HG03175 (cell line): ENCODE measurements around the gene PEX11A.

Experiments
- ATAC-seq: cut with Tn5 transposase; IDR thresholded peaks from one replicate; pipeline ENCODE4 v1.9.1; 2021; ENCODE audit warnings: mild to moderate bottlenecking, moderate library complexity; ENCODE audit not compliant: unreplicated experiment

Gene PEX11A

GRCh38 chr15:89677381-89677780 lies 13.2 kb downstream of the PEX11A start:
- no peak for ATAC-seq

- ATAC-seq: no peak
These were observed 14.9 kb downstream of the PEX11A start for GRCh38 chr15:89675606-89676005.

- no peak for ATAC-seq
These were observed 16.0 kb downstream of the PEX11A start for GRCh38 chr15:89674526-89674925.

GRCh38 chr15:89673165-89673512 lies 17.4 kb downstream of the PEX11A start:
- ATAC-seq: no peak

- ATAC-seq: no peak
These were observed 18.1 kb downstream of the PEX11A start for GRCh38 chr15:89672221-89673164.

- ATAC-seq: no peak
These were observed 18.9 kb downstream of the PEX11A start for GRCh38 chr15:89671687-89672086.

- ATAC-seq: no peak
These were observed 19.5 kb downstream of the PEX11A start for GRCh38 chr15:89670971-89671560.

- no peak for ATAC-seq
These were observed 20.6 kb downstream of the PEX11A start for GRCh38 chr15:89669941-89670340.

- no peak for ATAC-seq
These were observed 21.2 kb downstream of the PEX11A start for GRCh38 chr15:89669309-89669865.

GRCh38 chr15:89668171-89668570 lies 22.4 kb downstream of the PEX11A start:
- no peak for ATAC-seq

- ATAC-seq: no peak
These were observed 22.9 kb downstream of the PEX11A start for GRCh38 chr15:89667706-89667960.

GRCh38 chr15:89666858-89667705 lies 23.5 kb downstream of the PEX11A start:
- no peak for ATAC-seq

- ATAC-seq: no peak
These were observed 24.2 kb downstream of the PEX11A start for GRCh38 chr15:89666184-89666857.

GRCh38 chr15:89665449-89666181 lies 24.9 kb downstream of the PEX11A start:
- ATAC-seq: peak; percentile 64

- no peak for ATAC-seq
These were observed 25.9 kb downstream of the PEX11A start for GRCh38 chr15:89664441-89665350.

- ATAC-seq: no peak
These were observed 27.5 kb downstream of the PEX11A start for GRCh38 chr15:89662893-89663626.

GRCh38 chr15:89660556-89660955 lies 30.0 kb downstream of the PEX11A start:
- no peak for ATAC-seq

- ATAC-seq: no peak
These were observed 31.3 kb downstream of the PEX11A start for GRCh38 chr15:89659295-89659694.
